Activated CD4-positive, alpha-beta T cell treated with anti-CD3 and anti-CD28 coated beads, Interleukin-2, amount 50 U/mL, for 24 hours (primary cell): ENCODE data around the gene RERE.

Experiments used
- DNase-seq, 2 donors: peaks; one replicate each; pipeline ENCODE4 v3.0.0-alpha.2; 2020; ENCODE audit warnings: low read depth in 1 of 2, low spot score in 1 of 2

Gene RERE

GRCh38 chr1:8693107-8693506 is 124.3 kb downstream of the RERE start:
- DNase-seq: no peak

DNA sequence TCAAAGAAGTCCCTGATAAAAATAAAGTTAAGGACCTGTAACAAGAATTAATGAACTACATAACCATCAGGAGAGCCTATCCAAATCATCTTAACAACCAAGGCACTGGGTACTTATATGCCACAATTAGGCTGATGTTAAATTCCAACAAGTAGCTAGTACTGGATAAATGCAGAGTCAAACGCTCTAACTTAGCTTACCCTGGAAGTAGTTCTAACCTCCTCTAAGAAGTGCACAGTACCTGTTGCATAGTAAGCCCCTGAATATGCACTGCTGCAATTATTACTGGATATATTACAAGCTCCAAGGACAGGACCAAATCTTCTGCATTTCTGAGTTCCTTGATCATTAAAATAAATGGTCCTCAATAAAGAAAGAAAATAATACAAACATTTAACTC is 125.8 kb downstream of the RERE start:
- DNase-seq: no peak

DNA sequence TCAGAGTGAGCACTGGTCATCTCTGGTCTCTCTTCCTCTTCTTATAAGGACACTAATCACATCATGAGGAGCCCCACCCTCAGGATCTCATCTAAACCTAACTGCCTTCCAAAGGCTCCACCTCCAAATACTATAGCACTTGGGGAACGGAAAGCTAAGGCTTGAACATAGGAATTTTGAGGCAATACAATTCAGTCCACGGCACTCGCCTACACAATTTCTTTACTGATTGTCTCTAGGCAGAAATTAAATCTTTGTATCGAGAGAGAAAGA is 127.3 kb downstream of the RERE start:
- no peak for DNase-seq

- no peak for DNase-seq
Observed at GRCh38 chr1:8689431-8690252, 127.8 kb downstream of the RERE start.

GRCh38 chr1:8687538-8687937 is 129.9 kb downstream of the RERE start:
- DNase-seq: no peak

DNA sequence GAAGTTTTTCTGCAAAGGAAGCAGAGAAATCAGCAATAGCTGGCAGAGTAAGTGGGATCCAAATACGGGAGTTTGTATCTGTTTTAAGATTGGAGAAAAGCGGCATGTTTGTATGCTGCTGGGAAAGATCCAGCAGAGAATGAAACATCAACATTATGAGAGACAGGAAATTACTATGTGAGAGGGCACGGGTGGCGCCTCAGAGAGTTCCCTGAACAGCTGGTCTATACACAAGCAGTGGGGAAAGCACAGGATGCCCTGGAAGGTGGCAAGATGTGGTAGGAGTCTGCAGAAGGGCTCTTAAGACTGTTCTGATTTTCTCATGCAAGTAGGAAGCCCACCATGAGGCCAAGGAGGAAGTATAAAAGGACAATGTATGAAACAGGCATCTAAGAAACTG is 130.4 kb downstream of the RERE start:
- no peak for DNase-seq

- no peak for DNase-seq
Observed at GRCh38 chr1:8685463-8685862, 132.0 kb downstream of the RERE start.

GRCh38 chr1:8684590-8684989 is 132.8 kb downstream of the RERE start:
- no peak for DNase-seq

DNA sequence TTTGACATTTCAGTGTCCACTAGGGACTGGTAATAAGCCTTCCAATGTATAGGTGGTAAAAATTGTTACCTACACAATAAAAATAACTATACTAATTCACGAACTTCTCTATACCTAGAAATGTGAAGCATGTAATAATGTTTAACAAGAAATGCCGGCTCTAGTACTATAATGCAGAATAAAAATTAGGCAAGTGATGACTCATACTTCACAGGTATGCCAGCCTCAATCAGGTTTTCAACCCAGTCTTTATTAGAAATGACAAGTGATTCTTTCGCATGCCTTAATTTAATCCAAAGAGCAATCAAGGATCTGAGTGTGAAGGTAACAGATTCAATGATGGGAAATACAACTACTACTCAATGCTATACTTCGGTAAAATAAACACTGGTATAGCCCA is 134.9 kb downstream of the RERE start:
- DNase-seq: no peak

- no peak for DNase-seq
Observed at GRCh38 chr1:8681911-8682310, 135.5 kb downstream of the RERE start.

DNA sequence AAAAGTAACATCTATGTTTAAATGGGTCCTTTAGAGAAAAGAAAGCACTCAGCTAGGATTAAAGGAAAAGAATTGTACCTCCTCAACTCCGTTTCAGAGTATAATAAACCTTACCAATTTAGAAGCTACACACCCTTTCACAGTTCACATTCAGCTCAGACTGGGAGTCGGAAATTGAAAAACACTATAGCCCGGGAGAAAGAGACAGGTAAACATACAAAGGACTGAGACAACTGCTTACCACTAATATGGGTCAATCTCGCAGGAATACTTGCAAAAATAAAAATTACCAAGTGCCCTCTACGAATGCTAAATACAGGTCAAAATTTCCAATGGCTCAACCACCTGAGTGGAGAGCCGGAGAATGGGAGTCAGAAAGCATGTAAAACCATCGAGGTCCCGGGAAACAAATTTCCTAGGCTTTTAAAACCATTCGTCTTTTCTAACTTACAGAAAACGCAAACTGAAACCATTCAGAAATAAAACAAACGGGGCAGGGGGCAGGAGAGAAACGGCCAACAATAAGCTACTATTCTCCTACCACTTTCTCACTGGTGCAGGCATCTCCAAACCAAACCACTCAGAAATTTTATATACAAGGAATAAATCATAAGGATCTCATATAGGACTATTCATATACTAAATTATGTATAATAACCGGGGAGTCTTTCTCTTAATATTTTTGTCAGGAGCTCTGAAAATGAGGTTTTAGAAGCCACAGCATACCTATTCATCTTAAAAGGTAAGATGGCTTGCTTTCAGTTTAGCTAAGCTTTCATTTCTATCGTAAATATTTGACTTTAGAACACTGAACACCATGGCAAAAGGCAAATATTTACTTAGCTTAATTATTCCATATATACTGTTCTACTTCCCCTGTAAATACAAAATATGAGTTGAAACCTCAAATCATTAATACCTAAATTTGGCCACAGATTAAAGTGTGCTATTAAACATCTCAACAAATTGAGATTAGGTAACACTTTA is 136.5 kb downstream of the RERE start:
- no peak for DNase-seq

GRCh38 chr1:8679929-8680663 is 137.3 kb downstream of the RERE start:
- no peak for DNase-seq

GRCh38 chr1:8679395-8679800 is 138.0 kb downstream of the RERE start:
- no peak for DNase-seq

DNA sequence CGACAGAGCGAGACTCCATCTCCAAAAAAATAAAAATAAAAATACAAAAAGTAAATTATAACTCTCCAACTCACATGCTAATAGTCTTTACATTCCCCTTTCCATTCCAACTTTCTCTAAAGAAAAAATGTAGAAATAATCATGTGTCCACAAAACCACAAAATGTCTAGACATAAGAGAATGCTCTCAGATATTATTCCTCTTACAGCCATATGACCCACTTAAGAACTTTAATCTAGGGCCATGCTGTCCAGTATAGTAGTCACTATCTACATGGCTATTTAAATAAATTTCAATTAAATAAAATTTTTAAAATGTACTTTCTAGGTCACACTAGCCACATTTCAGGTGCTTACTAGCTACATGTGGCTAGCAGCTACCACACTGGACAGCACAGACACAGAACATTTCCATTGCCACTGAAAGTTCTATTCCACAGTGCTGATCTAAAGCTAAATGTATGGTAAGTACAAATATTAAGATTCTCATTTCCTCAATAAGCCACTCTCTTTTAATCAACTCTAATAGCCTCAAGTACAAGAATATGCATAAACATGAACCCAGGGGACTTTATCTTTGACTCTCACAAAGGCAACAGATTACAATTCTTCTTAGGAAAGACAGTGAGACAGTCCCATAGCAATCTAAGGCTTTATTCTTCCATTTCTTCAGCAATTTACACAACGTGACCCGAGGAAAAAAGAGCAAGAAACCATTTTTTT is 138.6 kb downstream of the RERE start:
- no peak for DNase-seq

DNA sequence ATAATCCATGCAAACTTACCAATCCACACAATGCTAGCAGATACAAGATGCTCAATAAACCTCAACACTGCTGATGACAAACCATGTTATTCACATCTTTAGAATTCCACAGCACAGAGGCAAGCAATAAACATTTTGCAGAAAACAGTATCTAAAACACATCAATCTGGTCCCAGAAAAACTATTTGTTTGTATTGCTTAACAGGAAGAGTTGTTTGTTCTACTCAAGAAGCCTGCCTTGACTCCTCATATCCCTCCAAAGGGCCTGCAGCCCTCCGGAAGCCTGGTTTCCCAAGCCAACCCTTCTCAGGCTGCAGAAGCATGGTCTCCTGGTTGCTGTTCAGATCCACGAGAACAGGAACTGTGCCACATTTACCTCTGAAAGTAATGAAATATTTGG is 139.7 kb downstream of the RERE start:
- no peak for DNase-seq

GRCh38 chr1:8676813-8677212 is 140.6 kb downstream of the RERE start:
- DNase-seq: no peak

- no peak for DNase-seq
Observed at GRCh38 chr1:8676072-8676471, 141.4 kb downstream of the RERE start.

GRCh38 chr1:8674912-8675311 is 142.5 kb downstream of the RERE start:
- DNase-seq: no peak

GRCh38 chr1:8674481-8674880 is 143.0 kb downstream of the RERE start:
- DNase-seq: no peak

DNA sequence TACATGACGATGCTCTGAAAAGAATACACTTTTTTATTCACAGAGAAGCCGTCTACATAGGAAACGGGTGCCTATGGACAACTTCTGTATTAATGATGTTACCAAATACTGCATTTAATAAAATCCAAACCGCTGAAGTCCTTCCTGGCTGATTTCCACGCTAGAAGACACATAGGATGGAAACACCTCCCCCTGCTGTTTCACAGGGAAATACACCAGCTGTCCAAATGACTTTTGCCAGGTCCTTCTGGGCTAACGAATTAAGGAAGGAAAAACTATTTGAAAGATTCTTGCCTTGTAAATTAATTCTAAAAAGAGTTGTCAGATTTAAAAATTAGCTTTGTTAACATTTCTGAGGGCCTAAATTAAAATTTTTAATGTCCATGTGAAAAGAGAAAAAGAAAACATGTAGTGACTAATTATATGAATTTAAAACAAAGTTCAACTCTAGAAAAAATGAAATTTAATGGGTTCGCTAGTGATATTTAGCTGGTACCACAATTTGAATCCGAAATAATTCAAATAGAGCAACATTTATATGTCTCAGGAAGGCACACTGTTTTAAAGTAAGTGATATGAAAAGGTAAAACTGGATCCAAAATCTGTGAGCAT is 146.0 kb downstream of the RERE start:
- no peak for DNase-seq

GRCh38 chr1:8670371-8670818 is 147.0 kb downstream of the RERE start:
- no peak for DNase-seq
